ENCODE results near the gene LUZP4.
"Not testable (repeated sequence)": the region's sequence is repeated elsewhere in the genome, so short reads cannot be mapped to it uniquely, and the experiment has no call there.

LUZP4 gene

DNA sequence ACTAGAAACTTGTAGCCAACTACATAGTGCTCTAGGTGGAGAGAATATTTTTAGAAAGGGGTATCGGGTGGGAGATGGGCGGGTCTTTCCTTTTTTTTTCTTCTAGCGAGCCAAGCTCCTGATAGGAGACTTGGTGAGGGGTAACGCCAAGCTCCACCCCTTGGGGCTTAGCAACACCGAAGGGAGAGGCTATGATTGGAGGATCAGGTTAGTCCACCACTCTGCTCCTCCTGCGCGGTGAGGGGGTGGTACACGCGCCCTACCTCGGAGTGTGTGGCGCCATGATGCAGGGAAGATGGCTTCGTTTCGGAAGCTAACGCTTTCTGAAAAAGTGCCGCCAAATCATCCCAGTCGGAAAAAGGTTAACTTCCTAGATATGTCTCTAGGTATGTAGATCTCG is at the start of gene LUZP4:
Gene LUZP4, plus strand, starts transcription at position 251 of the 400 bp plus-strand sequence. Its CDS starts 45 bp downstream, at position 296.
- DNase-seq, result no peak

- DNase-seq, result no peak
Measured at GRCh38 chrX:115251458-115252233, 37.9 kb upstream of the LUZP4 start.

GRCh38 chrX:115255003-115255402 is 34.5 kb upstream of the LUZP4 start:
- no peak for DNase-seq

GRCh38 chrX:115257711-115258110 is 31.8 kb upstream of the LUZP4 start:
- no peak for DNase-seq

- DNase-seq, result no peak
Measured at GRCh38 chrX:115259238-115259875, 30.2 kb upstream of the LUZP4 start.

GRCh38 chrX:115260330-115260729 is 29.2 kb upstream of the LUZP4 start:
- no peak for DNase-seq

GRCh38 chrX:115261148-115261547 is 28.4 kb upstream of the LUZP4 start:
- DNase-seq, result no peak

GRCh38 chrX:115264009-115264408 is 25.5 kb upstream of the LUZP4 start:
- DNase-seq, result no peak

DNA sequence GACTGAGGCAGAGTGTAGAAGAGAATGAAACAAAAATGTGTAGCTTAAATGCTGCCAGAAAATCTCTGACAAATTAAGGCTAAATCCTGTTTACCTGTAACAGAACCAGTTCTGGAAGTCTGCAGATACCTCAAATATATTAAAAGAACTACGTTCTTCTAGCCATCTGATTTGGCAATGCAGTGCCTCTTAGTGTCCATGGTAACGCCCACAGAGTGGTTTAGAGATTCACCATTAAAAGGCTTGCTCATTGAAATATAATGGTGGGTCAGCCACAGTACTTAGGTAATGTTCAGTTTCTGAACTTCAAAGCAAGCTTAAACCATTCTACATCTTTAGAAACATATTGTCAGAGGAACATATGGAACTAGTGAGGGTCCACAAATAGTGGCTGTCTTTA is 23.2 kb upstream of the LUZP4 start:
- DNase-seq, result no peak

DNA sequence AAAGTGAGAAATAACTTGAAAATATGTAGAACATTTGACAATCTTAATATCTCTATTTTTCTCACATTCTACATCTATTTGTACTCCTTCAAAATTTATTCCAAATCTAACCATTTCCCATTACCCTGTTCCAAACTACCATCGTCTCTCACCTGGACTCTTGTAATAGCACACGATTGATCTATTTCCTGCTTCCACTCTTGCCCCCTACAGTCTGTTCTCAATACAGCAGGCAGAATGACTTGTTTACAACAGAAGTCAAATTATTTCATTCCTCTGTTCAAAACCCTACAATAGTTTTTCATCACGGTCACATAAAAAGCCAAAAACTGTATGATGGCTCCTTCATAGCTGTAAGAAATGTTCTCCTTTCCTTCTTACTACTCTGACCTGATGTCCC is 21.1 kb upstream of the LUZP4 start:
- DNase-seq, result no peak

GRCh38 chrX:115269051-115269683 is 20.3 kb upstream of the LUZP4 start:
- no peak for DNase-seq

DNA sequence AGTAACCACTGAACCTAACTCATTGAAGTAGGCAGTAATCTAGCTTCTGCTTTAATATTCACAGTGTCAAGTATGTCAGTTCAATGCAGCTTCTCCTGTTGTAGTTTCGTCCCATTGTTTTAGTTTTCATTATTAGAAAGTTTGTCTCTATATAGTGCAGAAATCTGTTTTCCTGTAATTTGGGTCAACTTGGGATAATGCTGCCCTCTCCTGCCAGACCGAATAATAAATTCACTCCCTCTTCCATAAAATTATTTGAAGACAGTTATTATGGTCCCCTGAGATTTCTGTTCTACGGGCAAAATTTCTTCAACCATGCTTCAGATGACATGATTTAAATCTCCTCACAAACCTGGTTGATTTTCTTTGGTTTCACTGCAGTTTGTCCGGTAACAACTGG is 4.6 kb upstream of the LUZP4 start:
- DNase-seq, result no peak

GRCh38 chrX:115297189-115297588 is 7.7 kb downstream of the LUZP4 start:
- DNase-seq, result no peak

GRCh38 chrX:115311139-115311538 is 21.6 kb downstream of the LUZP4 start:
- DNase-seq, result no peak

- DNase-seq, result peak; percentile 51
Measured at GRCh38 chrX:115311601-115312001, 22.1 kb downstream of the LUZP4 start.

DNA sequence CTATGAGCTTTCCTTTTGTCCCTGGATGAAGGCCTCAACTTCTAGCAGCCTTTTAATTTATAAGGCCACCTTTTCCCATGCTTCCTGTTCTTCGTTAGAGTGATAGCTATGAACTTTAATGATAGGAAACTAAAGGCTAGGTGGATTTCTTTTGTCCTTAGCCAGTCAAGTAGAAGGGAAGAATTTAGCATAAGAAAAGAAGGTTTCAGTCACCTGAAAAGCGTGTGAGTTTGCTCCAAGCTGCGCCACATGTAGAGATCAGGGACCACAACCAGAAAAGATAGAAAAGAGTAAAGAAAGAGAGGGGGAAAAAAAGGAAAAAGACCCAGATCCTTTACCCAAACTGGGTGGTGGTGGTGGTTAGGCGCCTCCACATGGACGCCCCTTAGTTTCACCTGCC is 28.6 kb downstream of the LUZP4 start:
- DNase-seq, result no peak

GRCh38 chrX:115322375-115322774 is 32.9 kb downstream of the LUZP4 start:
- DNase-seq, result no peak

GRCh38 chrX:115324194-115324593 is 34.7 kb downstream of the LUZP4 start:
- no peak for DNase-seq

GRCh38 chrX:115329282-115329681 is 39.8 kb downstream of the LUZP4 start:
- DNase-seq, result not testable (repeated sequence)

DNA sequence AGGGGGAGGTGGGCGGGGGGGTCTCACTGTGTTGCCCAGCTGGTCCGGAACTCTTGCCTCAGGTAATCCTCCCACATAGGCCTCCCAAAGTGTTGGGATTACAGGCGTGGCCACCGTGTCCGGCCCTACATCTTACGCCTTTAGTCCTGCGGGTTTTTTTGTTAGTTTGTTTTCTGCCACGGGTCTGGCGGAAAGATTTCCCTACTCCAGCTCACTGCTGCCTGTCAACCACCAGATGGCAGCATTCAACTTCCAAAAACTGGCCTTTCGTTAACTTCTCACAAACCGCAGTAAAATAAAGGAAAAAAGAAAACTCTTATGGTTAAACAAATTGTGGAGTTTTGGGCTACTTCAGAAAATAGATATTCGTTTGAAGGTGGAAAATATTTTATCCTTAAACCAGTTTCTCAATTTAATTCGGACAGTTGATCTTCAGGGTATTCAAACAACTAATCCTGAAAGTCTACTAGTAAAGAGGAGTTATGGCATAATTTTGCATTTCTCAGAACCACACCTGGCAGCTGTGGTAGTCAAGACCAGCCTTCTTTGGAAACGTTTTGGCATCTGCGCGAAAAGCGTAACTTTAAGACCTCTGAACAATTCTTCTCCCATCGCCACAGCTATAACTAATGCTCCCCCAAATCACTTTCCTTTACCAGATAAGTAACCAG is 41.1 kb downstream of the LUZP4 start:
- peak; percentile 70 for DNase-seq

GRCh38 chrX:115332832-115333231 is 43.3 kb downstream of the LUZP4 start:
- no peak for DNase-seq

GRCh38 chrX:115333446-115333845 is 43.9 kb downstream of the LUZP4 start:
- no peak for DNase-seq

- no peak for DNase-seq
Measured at GRCh38 chrX:115337491-115338144, 48.1 kb downstream of the LUZP4 start.

All from retina (tissue), 1 donor.